Osteoblast (primary cell): ENCODE results near the gene CNOT4. TPM values are rescaled to one million over a fixed set of nuclear protein-coding genes. Genes with fewer than 3 reads are reported as not detected.

Experiments used
- DNase-seq: peaks from one replicate; pipeline ENCODE4 v3.0.0; 2011; ENCODE audit warnings: low spot score, mixed read lengths; ENCODE audit not compliant: insufficient read length; ENCODE audit errors: missing footprints
- H2AFZ ChIP-seq: 2 replicates; pipeline ENCODE4 v1.6.0; 2011; ENCODE audit warnings: mild to moderate bottlenecking, low read length
- H3K27ac ChIP-seq: 2 replicates; pipeline ENCODE4 v1.5.1; 2011; ENCODE audit warnings: mild to moderate bottlenecking, low read depth, low read length, moderate library complexity
- H3K27me3 ChIP-seq: 2 replicates; pipeline ENCODE4 v1.6.0; 2012; ENCODE audit warnings: mild to moderate bottlenecking, control low read depth, inconsistent platforms, low read length, moderate library complexity; ENCODE audit not compliant: insufficient read depth
- H3K36me3 ChIP-seq: 2 replicates; pipeline ENCODE4 v1.5.1; 2011; ENCODE audit warnings: mild to moderate bottlenecking, low read length, control low read depth, moderate library complexity; ENCODE audit not compliant: insufficient read depth
- H3K4me1 ChIP-seq: 2 replicates; pipeline ENCODE4 v1.5.1; 2011; ENCODE audit warnings: mild to moderate bottlenecking, low read length, control low read depth, moderate library complexity; ENCODE audit not compliant: insufficient read depth
- H3K4me2 ChIP-seq: 2 replicates; pipeline ENCODE4 v1.6.0; 2011; ENCODE audit warnings: mild to moderate bottlenecking, low read length; ENCODE audit not compliant: insufficient read depth
- H3K4me3 ChIP-seq: fragments of 200-600 bp; sonication (generic); 3 replicates; pipeline ENCODE4 v1.5.1; 2012; ENCODE audit warnings: mild to moderate bottlenecking, low read length, inconsistent platforms; ENCODE audit not compliant: insufficient read depth
- H3K79me2 ChIP-seq: 2 replicates; pipeline ENCODE4 v1.6.0; 2012; ENCODE audit warnings: mild to moderate bottlenecking, low read length, control low read depth, inconsistent platforms; ENCODE audit not compliant: insufficient read depth
- H3K9me3 ChIP-seq: 2 replicates; pipeline ENCODE4 v1.5.1; 2011; ENCODE audit warnings: low read depth, low read length, control low read depth
- H4K20me1 ChIP-seq: 2 replicates; pipeline ENCODE4 v1.6.0; 2012; ENCODE audit warnings: mild to moderate bottlenecking, low read length, control low read depth; ENCODE audit not compliant: insufficient read depth
- CTCF ChIP-seq: IDR thresholded peaks from 2 replicates; pipeline ENCODE4 v1.5.1; 2011; ENCODE audit warnings: mild to moderate bottlenecking, low read depth, low read length, moderate library complexity; ENCODE audit errors: extremely low read depth
- total RNA-seq: library from RNA; depleted of rRNA; stranded (reverse); fragments of >200 nt; gene quantifications from 2 replicates; pipeline ENCODE4 v1.2.3, GENCODE V29; 2012

Gene CNOT4
- total RNA-seq, 1 donor: 13.4 TPM

DNA sequence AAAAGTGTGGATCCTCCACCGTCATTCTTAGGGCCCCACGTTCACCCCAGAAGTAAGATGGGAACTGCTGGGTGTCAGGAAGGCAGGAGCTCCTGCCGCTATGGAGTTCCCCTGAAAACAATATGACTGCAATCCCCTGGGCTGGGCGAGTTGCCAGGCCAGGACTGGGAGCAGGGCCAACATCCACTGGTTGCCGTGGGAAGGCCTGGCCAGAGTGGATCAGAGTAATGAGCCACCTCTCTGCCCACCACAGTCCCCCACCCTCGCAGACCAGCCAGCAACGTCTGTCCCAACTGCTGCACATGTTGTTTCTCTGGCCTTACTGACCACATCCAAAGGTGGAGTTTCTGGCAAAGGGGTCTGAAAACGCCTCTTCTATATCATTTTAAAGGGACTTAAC lies 189.6 kb downstream of the CNOT4 start:
- Histone ChIP-seq H3K36me3 (no peaks in the 10 kb centered on the region), H3K27me3 (peaks cover 5% of the 10 kb centered on the region), H3K9me3 (no peaks in the 10 kb centered on the region), H3K79me2 (no peaks in the 10 kb centered on the region), H3K4me1 (peaks cover 6% of the 10 kb centered on the region), H3K4me2 (no peak overlapping the region), H4K20me1 (no peaks in the 10 kb centered on the region), H3K4me3 (no peak overlapping the region), H3K27ac (no peak overlapping the region), H2AFZ (no peak overlapping the region)
- DNase-seq: peak; percentile 88
- TF ChIP-seq CTCF: no peak

DNA sequence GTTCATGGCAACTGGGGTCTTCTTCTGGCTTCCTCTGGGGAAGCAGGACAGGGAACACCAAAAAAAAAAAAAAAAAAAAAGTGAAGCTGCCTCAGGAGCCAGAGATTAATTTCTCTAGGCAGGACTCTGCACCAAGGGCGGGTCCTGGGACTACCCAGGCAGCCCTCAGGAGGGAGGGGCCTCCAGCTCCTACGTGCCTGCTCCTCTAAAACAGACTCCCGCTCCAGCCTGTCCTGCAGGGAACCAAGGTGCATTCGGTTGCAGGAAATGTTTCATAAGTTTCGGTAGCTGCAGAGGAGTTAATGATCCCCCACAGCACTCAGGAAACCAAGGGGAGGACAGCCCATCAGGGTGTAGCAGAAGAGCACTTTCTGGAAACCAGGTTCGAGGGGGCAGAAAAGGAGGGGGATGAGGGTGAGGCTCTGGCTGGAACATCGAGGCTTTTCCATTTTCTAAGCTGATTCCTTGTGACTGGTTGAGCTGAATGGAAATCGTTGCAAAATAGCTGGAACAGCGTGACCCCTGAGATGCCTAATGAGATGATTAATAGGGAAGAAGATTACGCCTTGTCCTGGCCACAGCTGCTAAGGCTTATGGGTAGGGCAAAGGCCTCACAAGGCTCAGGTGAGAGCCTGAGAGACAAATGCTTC lies 192.1 kb downstream of the CNOT4 start:
- H2AFZ ChIP-seq: no peak overlapping the region

DNA sequence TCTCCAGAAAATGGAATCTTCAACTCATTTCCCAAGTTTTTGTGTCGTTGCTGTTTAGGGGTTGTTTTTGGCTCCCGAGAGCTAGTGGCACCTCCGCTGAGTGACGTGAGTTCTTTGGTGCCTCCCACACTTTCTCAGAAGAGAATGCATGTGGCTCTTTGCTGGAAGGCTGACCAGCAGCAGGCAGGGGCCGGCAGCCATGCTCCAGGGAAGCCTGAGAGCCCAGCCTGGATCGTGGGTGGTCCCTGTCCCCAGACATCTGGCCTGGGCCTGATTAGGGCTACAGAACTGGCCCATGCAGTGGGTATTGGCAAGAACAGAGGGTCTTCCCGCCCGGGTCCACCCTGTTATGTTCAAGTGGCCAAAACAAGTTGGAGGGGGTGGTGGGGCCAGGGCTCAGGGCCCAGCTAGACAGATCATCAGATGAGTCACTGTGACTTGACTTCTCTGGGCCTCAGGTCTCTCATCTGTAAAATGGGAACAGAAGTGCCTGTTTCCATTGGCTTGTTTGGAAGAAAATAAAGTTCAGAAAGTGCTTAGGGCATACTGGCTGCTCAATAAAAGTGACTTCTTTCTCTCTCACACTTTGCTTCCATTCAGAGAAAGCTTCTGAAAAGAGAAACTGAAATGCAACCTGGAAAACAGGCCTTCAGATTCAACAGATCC lies 193.1 kb downstream of the CNOT4 start:
- no peak for DNase-seq
- Histone ChIP-seq H3K36me3 (no peaks in the 10 kb centered on the region), H3K79me2 (no peaks in the 10 kb centered on the region), H2AFZ (no peak overlapping the region), H3K4me2 (no peak overlapping the region), H3K4me1 (peaks cover 6% of the 10 kb centered on the region), H3K27me3 (peaks cover 2% of the 10 kb centered on the region), H3K9me3 (no peaks in the 10 kb centered on the region), H3K27ac (no peak overlapping the region), H4K20me1 (no peaks in the 10 kb centered on the region), H3K4me3 (no peak overlapping the region)
- no peak for TF ChIP-seq CTCF

More for the DNA sequence above, 192.1 kb downstream of the CNOT4 start:
- no peak overlapping the region for H3K27ac ChIP-seq
- no peaks in the 10 kb centered on the region for H3K36me3 ChIP-seq
- H3K4me2 ChIP-seq: no peak overlapping the region
- no peak overlapping the region for H3K4me3 ChIP-seq
- peaks cover 6% of the 10 kb centered on the region for H3K4me1 ChIP-seq
- no peak for TF ChIP-seq CTCF
- no peaks in the 10 kb centered on the region for H3K79me2 ChIP-seq
- DNase-seq: peak; percentile 58
- no peaks in the 10 kb centered on the region for H4K20me1 ChIP-seq
- H3K9me3 ChIP-seq: no peaks in the 10 kb centered on the region
- H3K27me3 ChIP-seq: peaks cover 2% of the 10 kb centered on the region

DNA sequence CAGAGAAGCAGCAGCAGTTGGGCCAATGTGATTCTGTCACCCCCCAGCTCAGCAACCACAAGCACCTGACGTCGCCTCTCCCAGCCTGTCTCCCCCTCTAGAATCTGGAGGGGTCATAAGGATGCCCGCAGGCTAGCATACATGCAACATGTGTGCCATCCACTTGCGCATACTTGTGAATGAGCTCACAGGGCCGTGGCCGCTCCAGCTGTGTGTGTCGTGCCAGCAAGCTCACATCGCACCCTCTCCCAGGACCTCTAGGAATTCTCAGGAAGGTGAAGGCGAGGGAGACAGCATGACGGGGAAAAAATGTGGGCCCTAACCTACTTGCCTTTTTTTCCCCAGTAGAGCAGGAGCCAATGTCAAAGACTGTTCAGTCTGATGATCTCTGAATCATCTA lies 195.9 kb downstream of the CNOT4 start:
- H3K36me3 ChIP-seq: no peaks in the 10 kb centered on the region
- TF ChIP-seq CTCF: no peak
- H4K20me1 ChIP-seq: no peaks in the 10 kb centered on the region
- H3K4me3 ChIP-seq: no peak overlapping the region
- H3K9me3 ChIP-seq: no peaks in the 10 kb centered on the region
- DNase-seq: no peak
- H3K79me2 ChIP-seq: no peaks in the 10 kb centered on the region
- no peak overlapping the region for H3K4me2 ChIP-seq
- H3K27ac ChIP-seq: no peak overlapping the region
- H2AFZ ChIP-seq: no peak overlapping the region
- no peaks in the 10 kb centered on the region for H3K4me1 ChIP-seq
- peaks cover 2% of the 10 kb centered on the region for H3K27me3 ChIP-seq
